ENCODE data around the gene RNF183.

DNA sequence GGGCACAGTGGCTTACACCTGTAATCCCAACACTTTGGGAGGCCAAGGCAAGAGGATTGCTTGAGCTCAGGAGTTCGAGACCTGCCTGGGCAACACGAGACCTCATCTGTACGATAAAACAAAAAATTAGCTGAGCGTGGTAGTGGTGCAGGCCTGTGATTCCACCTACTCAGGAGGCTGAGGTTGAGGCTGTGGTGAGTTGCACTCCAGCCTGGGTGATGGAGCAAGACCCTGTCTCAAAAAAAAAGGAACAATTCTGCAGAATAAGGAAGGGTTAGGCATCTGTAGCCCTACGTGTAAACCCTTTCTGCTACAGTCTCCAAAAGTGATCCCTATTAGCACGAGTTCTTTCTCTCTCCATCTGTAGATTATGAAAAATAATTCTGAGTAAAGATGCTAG lies 47.7 kb downstream of the RNF183 start:
- no peak for TF ChIP-seq POLR2AphosphoS5 (IDR thresholded peaks at IDR 0.05)
- no peak for TF ChIP-seq CTCF (IDR thresholded peaks at IDR 0.05)
